Suprapubic skin (tissue), 4 donors: ENCODE data around the gene KANSL2.

Experiments used
- CTCF ChIP-seq, 2 donors: fragments of 200-600 bp in 1 of 2; fragments of 450-650 bp in 1 of 2; sonication (generic) in 1 of 2; IDR thresholded peaks; one replicate each; pipeline ENCODE4 v1.5.1; 2016 to 2019; ENCODE audit warnings: antibody characterized with exemption in 2 of 2, mild to moderate bottlenecking in 1 of 2, moderate library complexity in 1 of 2
- POLR2A ChIP-seq, 2 donors: fragments of 450-650 bp; IDR thresholded peaks; one replicate each; pipeline ENCODE4 v1.6.1; 2017; ENCODE audit warnings: antibody characterized with exemption in 2 of 2, mild to moderate bottlenecking in 2 of 2, moderate library complexity in 2 of 2
- POLR2AphosphoS5 ChIP-seq, 3 donors: sonication (generic); formaldehyde crosslinking; IDR thresholded peaks; one replicate each; pipeline ENCODE4 v1.6.1; 2017; ENCODE audit warnings: antibody characterized with exemption in 3 of 3

GRCh38 chr12:48686615-48687334, 4.7 kb upstream of the KANSL2 start:
- TF ChIP-seq POLR2A (IDR thresholded peaks at IDR 0.05) (no peak), POLR2AphosphoS5 (IDR thresholded peaks at IDR 0.05) (no peak), CTCF (IDR thresholded peaks at IDR 0.05) (no peak)
